HepG2 (cell line): ENCODE data around the gene PSMD1. TPM values are rescaled to one million over a fixed set of nuclear protein-coding genes. Genes with fewer than 3 reads are reported as not detected.

ENCODE experiments used
- ATAC-seq: fragments of 200-7000 bp; cut with Tn5 transposase; 3 replicates; pipeline ENCODE4 v1.9.1; 2020; ENCODE audit warnings: mild to moderate bottlenecking, moderate library complexity
- BruUV-seq: library from RNA; stranded (reverse); fragments of 400-500 nt; replicated peaks from 2 replicates; lab custom pipeline; 2021; lab: Mats Ljungman, UMichigan
- CTCF ChIA-PET: fragments of 300-600 bp; formaldehyde crosslinking; extraction: SDS; loops from one replicate; lab custom pipeline; 2021; ENCODE audit warnings: low total read pairs, inconsistent platforms, low intra/inter-chr PET ratio; lab: Yijun Ruan, JAX
- POLR2A ChIA-PET: fragments of 350-600 bp; sonication (Branson Sonifier 250); formaldehyde crosslinking; loops from one replicate; lab custom pipeline; 2020; ENCODE audit warnings: antibody characterized with exemption, inconsistent platforms; lab: Yijun Ruan, JAX
- DNase-seq: peaks from one replicate; pipeline ENCODE4 v3.0.0-alpha.2; 2015; ENCODE audit warnings: low spot score
- FAIRE-seq: peaks from 3 replicates; lab custom pipeline; 2011; peaks lifted over from hg19 to GRCh38; lab: Jason Lieb, UNC
- H2AFZ ChIP-seq: one replicate; pipeline ENCODE4 v1.6.1; 2011; ENCODE audit warnings: low read length, inconsistent platforms
- H3K27ac ChIP-seq: fragments of 300-600 bp; 3 replicates; pipeline ENCODE4 v1.8.0; 2011; ENCODE audit warnings: mixed run types, mild to moderate bottlenecking, mixed read lengths, low read length, inconsistent platforms; ENCODE audit not compliant: insufficient read depth; ENCODE audit errors: extremely low read length
- H3K27me3 ChIP-seq, 2 experiments: fragments of 200-600 bp in 1 of 2; 2 replicates in 1 of 2; 3 replicates in 1 of 2; pipeline versions ENCODE4 v1.6.0 to v1.8.0; 2011; ENCODE audit warnings: low read length in 2 of 2, mild to moderate bottlenecking in 2 of 2, moderate library complexity in 2 of 2, inconsistent platforms in 1 of 2; ENCODE audit not compliant: insufficient read depth in 2 of 2, control insufficient read depth in 1 of 2
- H3K36me3 ChIP-seq, 2 experiments: fragments of 200-600 bp in 1 of 2; replicated peaks in 1 of 2; 2 replicates in 1 of 2; 3 replicates in 1 of 2; pipeline versions ENCODE4 v1.5.1 to v1.8.0; 2011; ENCODE audit warnings: low read length in 2 of 2, inconsistent platforms in 1 of 2; ENCODE audit not compliant: insufficient read depth in 2 of 2, control insufficient read depth in 1 of 2
- H3K4me1 ChIP-seq: 2 replicates; pipeline ENCODE4 v1.5.1; 2012; ENCODE audit warnings: low read length, inconsistent platforms; ENCODE audit not compliant: insufficient read depth
- H3K4me2 ChIP-seq: 2 replicates; pipeline ENCODE4 v1.6.0; 2011; ENCODE audit warnings: low read depth, low read length, inconsistent platforms
- H3K4me3 ChIP-seq, 3 experiments: fragments of 200-600 bp in 1 of 3; sonication (generic), shearing (Covaris generic) in 1 of 3; replicated peaks in 1 of 3; 2 replicates each; pipeline ENCODE4 v1.5.1; 2011 to 2016; ENCODE audit warnings: low read length in 3 of 3, inconsistent platforms in 2 of 3, low read depth in 2 of 3, mild to moderate bottlenecking in 2 of 3, control low read depth in 1 of 3, mixed read lengths in 1 of 3; ENCODE audit not compliant: insufficient read depth in 1 of 3
- H3K79me2 ChIP-seq: one replicate; pipeline ENCODE4 v1.6.1; 2011; ENCODE audit warnings: low read length, inconsistent platforms; ENCODE audit not compliant: insufficient read depth
- H3K9ac ChIP-seq: 2 replicates; pipeline ENCODE4 v1.6.0; 2011; ENCODE audit warnings: mild to moderate bottlenecking, low read depth, low read length, inconsistent platforms; ENCODE audit not compliant: insufficient read depth
- H3K9me3 ChIP-seq: 2 replicates; pipeline ENCODE4 v1.5.1; 2012; ENCODE audit warnings: mild to moderate bottlenecking, low read length
- H4K20me1 ChIP-seq: 2 replicates; pipeline ENCODE4 v1.6.0; 2011; ENCODE audit warnings: inconsistent platforms, mild to moderate bottlenecking, low read length, moderate library complexity; ENCODE audit not compliant: insufficient read depth
- BCLAF1 ChIP-seq: fragments of 450-650 bp; IDR thresholded peaks from 2 replicates; pipeline ENCODE4 v1.6.1; 2017; ENCODE audit warnings: mild to moderate bottlenecking
- CENPBD1 ChIP-seq: sonication (generic); formaldehyde crosslinking; IDR thresholded peaks from 2 replicates; pipeline ENCODE4 v1.8.0; 2022; ENCODE audit warnings: missing genetic modification reagents, low read depth, mild to moderate bottlenecking, borderline replicate concordance
- ESRRA ChIP-seq: sonication (generic); formaldehyde crosslinking; IDR thresholded peaks from 2 replicates; pipeline ENCODE4 v1.5.1; 2020; ENCODE audit warnings: mild to moderate bottlenecking, low read depth, missing genetic modification reagents
- GABPB1 ChIP-seq: IDR thresholded peaks from 2 replicates; pipeline ENCODE4 v1.6.1; 2016; ENCODE audit warnings: mild to moderate bottlenecking, missing genetic modification reagents, moderate library complexity, missing compliant biosample characterization
- HNRNPH1 ChIP-seq: fragments of 200-400 bp; formaldehyde crosslinking; optimal IDR thresholded peaks from 2 replicates; pipeline ENCODE3; 2017; ENCODE audit warnings: mild to moderate bottlenecking, low read depth, low read length
- NFKB2 ChIP-seq: sonication (generic); formaldehyde crosslinking; IDR thresholded peaks from 2 replicates; pipeline ENCODE4 v1.4.0; 2020; ENCODE audit warnings: missing genetic modification reagents, borderline replicate concordance
- PREB ChIP-seq: sonication (generic); formaldehyde crosslinking; IDR thresholded peaks from 2 replicates; pipeline ENCODE4 v1.4.0; 2020; ENCODE audit warnings: missing genetic modification reagents
- PTBP1 ChIP-seq: fragments of 200-400 bp; formaldehyde crosslinking; IDR thresholded peaks from 2 replicates; pipeline ENCODE4 v1.6.1; 2018; ENCODE audit warnings: low read length, low read depth; ENCODE audit not compliant: poor library complexity, severe bottlenecking
- SMC3 ChIP-seq: IDR thresholded peaks from 2 replicates; pipeline ENCODE4 v1.6.1; 2011; ENCODE audit warnings: low read length, improper control_type of control experiment
- ZBTB20 ChIP-seq: sonication (generic); formaldehyde crosslinking; IDR thresholded peaks from 2 replicates; pipeline ENCODE4 v1.8.1; 2023; ENCODE audit warnings: missing genetic modification reagents, low read depth, mild to moderate bottlenecking, borderline replicate concordance
- ZMYM3 ChIP-seq: sonication (generic); formaldehyde crosslinking; IDR thresholded peaks from 2 replicates; pipeline ENCODE4 v1.5.1; 2020; ENCODE audit warnings: mild to moderate bottlenecking, missing genetic modification reagents
- ZNF362 ChIP-seq: sonication (generic); formaldehyde crosslinking; IDR thresholded peaks from 2 replicates; pipeline ENCODE4 v1.4.0; 2020; ENCODE audit warnings: missing genetic modification reagents, mild to moderate bottlenecking, borderline replicate concordance
- ZNF44 ChIP-seq: sonication (generic); formaldehyde crosslinking; IDR thresholded peaks from 2 replicates; pipeline ENCODE4 v1.5.1; 2020; ENCODE audit warnings: mild to moderate bottlenecking, missing genetic modification reagents
- ZNF781 ChIP-seq: sonication (generic); formaldehyde crosslinking; IDR thresholded peaks from 2 replicates; pipeline ENCODE4 v1.5.1; 2020; ENCODE audit warnings: borderline replicate concordance, mild to moderate bottlenecking, missing genetic modification reagents; ENCODE audit errors: not compliant biosample characterization
- WGBS: methylation state at CpG from one replicate; pipeline ENCODE4 v1.1.6; 2017; ENCODE audit warnings: low lambda C conversion rate; 5-methylcytosine and 5-hydroxymethylcytosine counted together
- in situ Hi-C: cut with HindIII; loops from 2 replicates; pipeline ENCODE4 v1.10.0; 2017; ENCODE audit warnings: low pct_unique_long_range_greater_than_20kb; ENCODE audit not compliant: extremely low pct_ligation_motif_present
- intact Hi-C: fragments of 100-400 bp; cut with micrococcal nuclease; formaldehyde crosslinking; loops from one replicate; pipeline ENCODE4 v1.10.0; 2022; ENCODE audit not compliant: unreplicated experiment
- polyA plus RNA-seq, 8 experiments: library from polyadenylated mRNA; depleted of rRNA in 3 of 8; stranded (reverse) in 7 of 8; unstranded in 1 of 8; fragments of >200 nt; fragmentation: Illumina TruSeq in 4 of 8; extraction: Trizol in 4 of 8; gene quantifications; 2 replicates each; pipeline versions ENCODE4 v1.2.1 to v1.2.3, GENCODE V29; 2011 to 2016; ENCODE audit warnings: low read depth in 4 of 8, missing spikeins in 1 of 8, mixed read lengths in 1 of 8; ENCODE audit not compliant: insufficient read depth in 1 of 8
- total RNA-seq, 5 experiments: library from RNA; depleted of rRNA; stranded (reverse); fragments of >200 nt; fragmentation: Illumina TruSeq; extraction: Trizol; gene quantifications; 2 replicates each; pipeline ENCODE4 v1.2.3, GENCODE V29; 2016; ENCODE audit warnings: low read depth in 1 of 5

Gene PSMD1
- total and polyA plus RNA-seq, 2 of the 13 experiments (the other 11 are each of a cell fraction or from before 2014, with no cell fraction given): 136 to 191 TPM

- peak overlapping the region; percentile 30 for H3K27ac ChIP-seq
- in situ Hi-C loops: no loop called here
- peak; percentile 6 for ATAC-seq
- no peak for TF ChIP-seq PREB (CRISPR knock-in tag)
- peak; percentile 30; the same call in 1 of the 2 replicates for TF ChIP-seq ZNF44 (CRISPR knock-in tag)
- TF ChIP-seq SMC3: no peak
- peak; percentile 21 for TF ChIP-seq ZNF781 (CRISPR knock-in tag)
- peak; percentile 0 for TF ChIP-seq PTBP1
- TF ChIP-seq ZMYM3 (CRISPR knock-in tag): 0 out of 2 replicates have a peak, but pooled peaks have one; percentile 15
- TF ChIP-seq ZBTB20 (CRISPR knock-in tag): 0 out of 2 replicates have a peak, but pooled peaks have one; percentile 26
- TF ChIP-seq GABPB1 (CRISPR knock-in tag): no peak
- TF ChIP-seq HNRNPH1: no peak
- 0 out of 2 replicates have a peak, but pooled peaks have one; percentile 27 for TF ChIP-seq CENPBD1
- no peak for TF ChIP-seq NFKB2 (CRISPR knock-in tag)
- no peak for TF ChIP-seq ESRRA (CRISPR knock-in tag)
- TF ChIP-seq BCLAF1: no peak
- no peak for TF ChIP-seq ZNF362 (CRISPR knock-in tag)
Measured at GRCh38 chr2:231197706-231198290, 141.1 kb downstream of the PSMD1 start.

More at GRCh38 chr2:231197706-231198290, 141.1 kb downstream of the PSMD1 start:
- Histone ChIP-seq H3K36me3 (no peaks in the 10 kb centered on the region), H3K27me3 (no peaks in the 10 kb centered on the region; a peak in 1 of 5 replicates), H3K79me2 (peaks cover 2% of the 10 kb centered on the region), H4K20me1 (no peaks in the 10 kb centered on the region), H3K9ac (peak overlapping the region; percentile 74), H3K4me1 (peaks cover 25% of the 10 kb centered on the region), H3K4me3 (peak overlapping the region; percentile 87 to 98 (median 92)), H3K4me2 (peak overlapping the region; percentile 90), H3K9me3 (peaks cover 6% of the 10 kb centered on the region; the same call in 1 of the 2 replicates), H2AFZ (peak overlapping the region; percentile 85)
- DNase-seq: no peak
- BruUV-seq: TSS peak; percentile 77
- no peak for FAIRE-seq
- intact Hi-C loops: no loop called here
- ChIA-PET POLR2A (interaction anchor here (1.1 to 2.2 kb wide), 3 partner anchors 8 to 266 kb away, joined by 3 to 8 read pairs (median 6); partner anchors contain the start of gene NCL), CTCF (no interaction called here)
- 8% methylated on average over 11 of the region's 11 CpGs for WGBS
